SKM-1 (cell line): Measurements from ENCODE around the gene VCL.
"Not testable (repeated sequence)": the region's sequence is repeated elsewhere in the genome, so short reads cannot be mapped to it uniquely, and the experiment has no call there.

ENCODE experiments used
- DNase-seq: peaks from one replicate; lab custom pipeline; 2025; ENCODE audit not compliant: unreplicated experiment; lab: John Stamatoyannopoulos, UW

VCL gene

DNA sequence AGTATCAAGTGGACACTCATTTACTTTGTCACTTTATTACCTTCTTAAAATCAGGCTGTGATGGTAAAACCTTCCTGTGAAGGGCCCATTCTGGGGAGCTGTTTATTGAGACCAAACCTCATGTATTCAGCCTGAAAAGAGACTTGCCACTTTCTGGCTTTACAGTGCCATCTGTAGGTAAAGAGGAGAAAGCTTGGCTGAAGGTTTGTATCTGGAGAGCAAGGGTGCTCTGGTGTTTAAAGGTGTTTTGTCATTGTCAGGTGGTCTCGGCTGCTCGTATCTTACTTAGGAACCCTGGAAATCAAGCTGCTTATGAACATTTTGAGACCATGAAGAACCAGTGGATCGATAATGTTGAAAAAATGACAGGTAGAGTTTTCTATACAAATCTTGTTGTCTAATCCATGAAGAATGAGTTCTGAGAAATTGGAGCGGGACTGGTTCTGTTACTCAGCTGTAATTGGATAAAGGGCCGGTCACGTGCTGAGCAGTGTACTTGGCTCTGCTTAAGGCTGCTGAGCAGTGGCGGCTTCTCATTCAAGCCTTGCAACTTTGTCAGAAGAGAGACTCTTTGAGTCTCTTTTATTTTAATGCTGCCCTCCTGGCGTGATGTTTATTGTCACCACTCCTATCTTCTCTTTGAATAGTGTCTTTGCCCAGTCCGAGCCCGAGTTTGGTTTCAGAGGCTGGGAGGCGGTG lies 105.8 kb downstream of the VCL start:
- DNase-seq, result no peak

DNA sequence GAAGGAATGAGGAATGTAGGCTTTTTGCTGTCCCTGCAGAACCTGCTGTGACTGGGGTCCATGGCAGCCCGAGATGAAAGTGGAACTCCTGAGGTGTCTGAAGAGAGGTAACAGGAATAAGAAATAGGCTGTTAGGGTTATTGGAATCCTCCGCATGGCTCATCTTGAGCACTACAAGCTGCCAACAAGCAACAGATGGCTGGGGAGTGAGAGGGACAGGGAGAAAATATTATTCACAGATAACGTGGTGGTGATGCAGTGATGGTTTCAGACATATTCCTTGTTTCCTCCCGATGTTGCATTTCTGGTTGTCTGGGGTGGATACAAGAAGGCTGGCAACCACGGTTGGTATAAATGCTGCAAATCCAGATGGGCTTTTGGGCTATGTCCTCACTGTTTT lies 106.6 kb downstream of the VCL start:
- no peak for DNase-seq

DNA sequence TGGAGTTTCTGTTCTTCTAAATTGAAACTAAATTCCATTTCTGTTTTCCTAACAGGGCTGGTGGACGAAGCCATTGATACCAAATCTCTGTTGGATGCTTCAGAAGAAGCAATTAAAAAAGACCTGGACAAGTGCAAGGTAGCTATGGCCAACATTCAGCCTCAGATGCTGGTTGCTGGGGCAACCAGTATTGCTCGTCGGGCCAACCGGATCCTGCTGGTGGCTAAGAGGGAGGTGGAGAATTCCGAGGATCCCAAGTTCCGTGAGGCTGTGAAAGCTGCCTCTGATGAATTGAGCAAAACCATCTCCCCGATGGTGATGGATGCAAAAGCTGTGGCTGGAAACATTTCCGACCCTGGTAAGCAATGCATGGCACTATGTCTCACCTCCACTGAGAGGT lies 107.1 kb downstream of the VCL start:
- DNase-seq, result no peak

DNA sequence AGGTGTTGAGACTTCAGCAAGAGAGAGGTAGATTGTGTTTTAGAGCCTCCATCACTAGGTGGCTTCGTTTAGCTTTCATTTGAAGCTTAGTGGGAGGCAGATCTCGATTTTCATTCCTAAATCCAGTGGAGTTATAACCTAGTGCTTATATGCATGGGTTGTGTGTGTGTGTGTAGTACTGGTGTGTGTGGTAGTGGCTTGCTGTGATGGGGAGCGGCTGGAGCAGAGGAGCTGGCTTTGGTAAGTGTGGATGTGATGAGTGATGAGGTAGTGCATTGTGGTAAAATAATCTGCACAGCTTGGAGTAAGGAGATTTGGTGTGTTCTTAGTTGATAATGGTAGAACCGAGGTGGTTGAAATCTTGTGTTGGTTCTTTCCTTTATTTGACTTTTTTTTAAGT lies 109.5 kb downstream of the VCL start:
- DNase-seq, result no peak

DNA sequence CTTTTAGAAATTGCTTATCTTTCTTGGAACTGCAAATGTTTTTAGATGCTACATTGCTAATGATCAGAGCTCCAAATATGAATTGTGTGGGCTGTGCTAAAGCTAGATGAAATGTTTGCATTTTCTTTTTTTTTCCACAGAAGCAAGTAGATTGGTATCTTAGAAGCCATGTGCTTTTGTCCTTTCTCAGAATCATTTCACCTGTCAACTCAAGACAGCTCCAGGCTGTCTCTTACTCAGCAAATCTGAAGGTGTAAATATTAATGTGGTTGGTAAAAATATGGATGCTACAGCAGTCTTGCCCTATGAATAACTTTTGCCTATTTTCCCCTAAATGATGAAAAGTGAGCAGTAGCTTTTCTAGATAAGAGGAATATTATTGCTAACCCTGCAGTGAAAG lies 111.5 kb downstream of the VCL start:
- DNase-seq, result no peak

DNA sequence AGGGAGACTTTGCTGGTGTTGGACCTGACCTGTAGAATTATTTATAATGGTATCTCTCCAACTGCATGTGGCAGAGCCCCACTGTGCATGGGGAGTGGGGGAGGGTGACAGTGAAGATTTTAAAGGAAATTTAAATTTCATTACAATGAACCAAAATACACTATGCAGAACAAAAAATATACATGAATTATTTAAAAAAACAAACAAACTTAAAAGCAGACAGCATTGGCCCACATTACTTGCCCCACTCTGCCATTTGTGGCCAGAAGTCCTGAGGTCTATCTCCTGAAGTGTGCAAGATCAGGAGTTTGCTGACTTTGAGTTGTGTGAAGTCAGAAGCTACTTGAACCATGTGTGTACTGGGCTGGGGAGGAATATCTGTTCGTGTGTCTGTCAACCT lies 112.2 kb downstream of the VCL start:
- DNase-seq, result no peak

DNA sequence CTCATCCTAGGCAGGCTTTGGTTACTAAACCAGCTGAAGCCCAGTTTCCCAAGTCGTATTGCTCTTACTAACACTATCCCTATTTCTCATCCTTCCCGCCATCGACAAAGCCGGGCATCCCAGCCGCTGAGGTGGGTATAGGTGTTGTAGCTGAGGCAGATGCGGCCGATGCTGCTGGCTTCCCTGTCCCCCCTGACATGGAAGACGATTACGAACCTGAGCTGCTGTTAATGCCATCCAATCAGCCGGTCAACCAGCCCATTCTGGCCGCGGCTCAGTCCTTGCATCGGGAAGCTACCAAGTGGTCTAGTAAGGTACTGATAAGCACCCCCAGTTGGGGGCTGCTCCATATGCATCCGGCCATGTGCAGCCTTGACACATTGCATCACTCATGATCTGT lies 113.9 kb downstream of the VCL start:
- no peak for DNase-seq

DNA sequence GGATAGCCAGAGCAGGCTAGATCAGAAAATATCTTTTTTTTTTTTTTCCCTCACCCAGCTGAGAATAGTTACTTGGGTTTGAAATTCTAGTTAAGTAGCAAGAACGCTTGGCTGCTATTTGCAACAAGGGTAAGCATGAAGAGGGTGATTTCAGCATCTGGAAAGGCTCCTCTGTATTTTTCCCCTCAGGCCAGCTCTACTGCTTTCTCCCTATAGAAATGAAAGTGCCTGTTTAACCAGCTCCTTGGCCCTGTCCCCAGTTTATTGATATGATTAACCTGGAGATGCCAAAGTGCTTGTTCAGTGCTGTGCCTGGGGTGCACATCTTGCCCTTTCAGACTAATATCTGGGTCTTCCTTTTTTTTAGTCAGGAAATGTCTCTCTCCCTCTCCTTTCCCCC lies 115.6 kb downstream of the VCL start:
- no peak for DNase-seq

DNA sequence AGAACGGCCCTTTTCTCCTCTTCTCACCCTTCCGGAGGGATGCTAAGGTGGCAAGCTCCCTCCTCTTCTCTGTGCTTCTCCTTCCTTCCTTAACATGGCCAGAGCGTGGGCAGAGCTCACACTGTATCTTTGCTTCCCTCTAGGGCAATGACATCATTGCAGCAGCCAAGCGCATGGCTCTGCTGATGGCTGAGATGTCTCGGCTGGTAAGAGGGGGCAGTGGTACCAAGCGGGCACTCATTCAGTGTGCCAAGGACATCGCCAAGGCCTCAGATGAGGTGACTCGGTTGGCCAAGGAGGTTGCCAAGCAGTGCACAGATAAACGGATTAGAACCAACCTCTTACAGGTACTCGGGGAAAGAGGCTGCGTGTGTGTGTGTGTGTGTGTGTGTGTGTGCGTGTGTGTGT lies 116.1 kb downstream of the VCL start:
- no peak for DNase-seq

DNA sequence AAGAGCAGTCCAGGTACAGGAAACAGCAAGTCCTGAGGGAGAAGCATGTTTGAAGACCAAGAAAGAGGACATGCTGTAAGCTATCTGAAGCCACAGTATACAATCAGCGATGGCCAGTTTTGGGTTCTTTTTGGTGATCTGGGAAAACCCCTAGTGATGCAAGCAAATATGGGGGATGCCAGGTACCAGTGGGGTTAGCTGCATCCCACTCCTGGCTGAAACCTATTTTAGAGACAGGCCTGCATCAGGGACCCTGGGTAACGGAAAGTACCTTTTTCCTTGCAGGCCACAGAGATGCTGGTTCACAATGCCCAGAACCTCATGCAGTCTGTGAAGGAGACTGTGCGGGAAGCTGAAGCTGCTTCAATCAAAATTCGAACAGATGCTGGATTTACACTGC lies 119.8 kb downstream of the VCL start:
- no peak for DNase-seq

DNA sequence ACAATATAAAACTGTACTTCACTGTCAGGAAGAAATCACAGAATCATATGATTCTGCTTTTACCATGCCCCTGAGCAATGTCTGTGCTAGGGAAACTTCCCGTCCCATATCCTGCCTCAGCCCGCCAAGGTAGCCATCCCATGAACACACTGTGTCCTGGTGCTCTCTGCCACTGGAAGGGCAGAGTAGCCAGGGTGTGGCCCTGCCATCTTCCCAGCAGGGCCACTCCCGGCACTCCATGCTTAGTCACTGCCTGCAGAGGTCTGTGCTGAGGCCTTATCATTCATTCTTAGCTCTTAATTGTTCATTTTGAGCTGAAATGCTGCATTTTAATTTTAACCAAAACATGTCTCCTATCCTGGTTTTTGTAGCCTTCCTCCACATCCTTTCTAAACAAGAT lies 120.9 kb downstream of the VCL start:
- DNase-seq, result no peak

DNA sequence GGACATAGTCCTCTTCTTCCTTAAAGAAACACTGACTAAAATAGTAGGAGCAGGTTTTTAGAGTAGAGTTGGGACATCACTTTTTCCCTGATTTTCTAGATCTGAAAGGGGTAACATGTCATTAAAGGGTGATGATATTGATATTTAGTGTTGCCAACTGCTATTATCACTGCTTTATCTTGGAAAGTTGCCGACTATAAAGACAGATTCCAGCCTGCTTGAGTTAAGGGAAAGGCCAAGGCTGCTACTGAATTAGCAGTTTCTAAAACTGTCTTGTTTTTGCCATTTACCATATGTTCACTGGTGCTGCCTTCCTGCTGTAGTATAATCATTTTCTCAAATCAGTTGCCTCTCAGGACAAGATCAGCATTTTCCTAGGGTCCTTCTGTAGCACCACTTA lies 123.0 kb downstream of the VCL start:
- no peak for DNase-seq

DNA sequence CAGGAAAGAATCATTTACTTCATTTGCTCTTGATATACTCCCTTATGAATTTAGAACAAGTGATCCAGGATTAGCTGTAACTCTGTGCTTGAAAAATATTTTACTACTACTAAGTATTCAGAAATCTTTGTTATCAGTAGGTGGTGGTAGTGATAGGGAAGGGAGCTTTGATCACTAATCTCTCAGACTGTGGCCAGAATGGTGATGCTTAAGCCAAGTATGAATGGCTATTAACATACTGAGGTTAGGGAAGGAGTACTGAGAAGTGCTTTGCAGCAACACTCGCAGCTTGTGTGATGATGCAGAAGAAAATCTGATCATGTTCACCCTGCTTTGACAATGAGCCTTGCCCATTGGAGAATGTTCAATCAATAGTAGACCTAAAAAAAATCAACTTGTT lies 123.5 kb downstream of the VCL start:
- DNase-seq, result no peak

DNA sequence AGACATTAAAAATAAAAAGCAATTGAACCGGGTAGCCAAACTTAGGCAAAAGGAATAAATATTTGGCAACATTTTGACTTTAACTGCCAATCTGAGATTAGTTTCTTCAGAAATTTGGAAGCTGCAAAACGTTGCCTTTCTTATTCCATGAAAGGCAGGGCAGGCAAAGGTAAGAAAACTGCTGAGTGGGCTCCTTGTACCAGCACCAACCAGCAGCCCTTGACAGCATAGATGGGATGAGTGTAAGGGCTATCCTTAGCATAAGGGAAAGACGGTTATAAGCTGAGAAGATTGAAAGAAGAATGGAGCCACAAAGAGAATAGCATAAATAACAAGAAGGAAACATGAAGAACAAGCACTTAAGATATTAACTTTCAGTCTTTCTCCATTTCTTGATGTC lies 124.1 kb downstream of the VCL start:
- DNase-seq, result no peak

DNA sequence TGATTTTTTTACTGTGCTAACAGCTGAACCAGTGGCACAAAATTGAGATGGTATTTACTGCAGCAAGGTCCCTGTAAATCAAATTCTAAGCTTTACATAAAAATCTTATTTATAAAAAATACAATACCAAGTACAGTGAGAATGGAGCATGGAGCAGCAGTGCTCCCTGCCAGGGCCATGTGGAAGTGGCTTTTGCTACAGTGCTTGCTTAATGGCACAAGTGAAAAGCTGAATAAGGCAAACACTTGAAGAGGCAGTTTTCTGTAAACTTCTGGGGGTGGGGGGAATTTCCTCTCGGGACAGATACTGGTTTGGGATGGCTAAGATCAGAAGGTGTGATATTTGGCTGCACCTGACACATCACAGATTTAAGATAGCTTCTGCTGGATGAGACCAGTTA lies 125.2 kb downstream of the VCL start:
- no peak for DNase-seq

DNA sequence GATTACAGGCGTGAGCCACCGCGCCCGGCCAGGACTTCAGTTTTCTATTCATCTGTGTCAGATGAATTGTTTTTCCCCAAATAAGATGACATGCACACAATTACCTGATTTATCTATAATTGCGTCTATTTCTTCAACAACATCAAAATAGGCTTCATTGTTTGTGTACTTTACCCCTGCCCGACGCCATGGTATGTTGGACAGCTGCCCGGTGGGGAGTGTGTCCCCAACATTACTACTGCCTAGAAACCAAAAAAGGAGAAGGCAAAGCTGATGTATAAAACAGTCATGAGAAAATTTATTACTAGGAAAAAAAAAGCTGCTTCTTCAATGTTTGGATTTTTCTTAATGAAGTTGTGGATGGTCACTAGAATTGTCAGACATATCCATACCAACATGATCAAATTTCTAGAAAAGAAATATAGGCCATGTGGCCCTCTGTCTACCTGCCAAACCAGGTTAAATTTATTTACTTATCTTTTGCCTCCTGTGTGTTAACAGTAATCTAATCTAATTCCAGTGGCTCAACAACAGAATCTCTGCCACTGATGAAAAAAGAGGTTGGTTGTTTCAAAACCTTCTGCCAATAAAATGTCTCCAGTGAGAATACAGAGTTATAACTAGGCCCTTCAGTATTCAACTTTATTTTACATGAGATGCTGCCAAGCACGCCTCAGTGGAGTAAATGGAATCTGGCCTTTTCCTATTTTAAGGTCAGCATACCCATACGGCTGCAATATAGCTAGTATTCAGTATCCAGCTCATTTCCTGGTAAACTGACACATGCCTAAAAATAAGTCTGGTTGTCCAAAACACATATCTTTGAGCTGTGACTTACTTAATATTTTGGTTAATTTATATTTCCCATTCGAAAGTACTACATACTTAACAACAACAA lies 136.3 kb downstream of the VCL start:
- no peak for DNase-seq

DNA sequence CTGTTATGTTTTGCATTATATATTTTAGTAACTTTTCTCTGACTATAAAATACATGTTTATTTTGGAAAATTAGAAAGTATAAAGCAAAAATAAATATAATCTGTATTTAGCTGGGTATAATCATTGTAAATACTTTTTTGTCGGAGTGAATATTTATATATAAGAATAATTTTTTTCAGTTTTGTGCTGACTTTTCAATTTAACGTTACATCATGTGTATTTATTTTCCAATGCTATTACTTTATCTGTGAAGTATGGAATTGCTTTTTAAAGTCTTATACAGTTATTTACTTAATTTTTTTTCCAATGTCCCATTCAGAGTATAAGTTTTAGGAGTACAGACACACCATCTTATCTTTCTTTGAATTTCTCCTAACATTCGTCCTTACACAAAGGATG lies 137.5 kb downstream of the VCL start:
- DNase-seq, result no peak

DNA sequence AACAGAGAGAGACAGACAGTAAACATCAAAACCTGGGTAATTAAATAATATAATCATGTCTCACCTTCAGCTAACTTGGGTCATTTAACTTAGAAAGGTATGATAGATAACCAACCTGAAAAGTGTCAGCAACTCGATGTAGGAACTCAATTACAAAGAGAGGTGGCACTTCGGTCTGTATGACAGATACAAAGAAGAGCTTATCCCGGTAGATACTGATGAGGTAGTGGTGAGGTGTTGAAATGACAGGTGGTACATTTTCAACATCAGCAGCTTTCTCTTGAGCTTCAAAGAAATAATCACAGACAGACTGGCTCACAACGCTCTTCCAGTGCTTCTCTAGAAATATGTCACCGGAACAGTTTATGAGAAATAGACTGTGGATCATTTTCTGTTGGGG lies 140.1 kb downstream of the VCL start:
- no peak for DNase-seq

DNA sequence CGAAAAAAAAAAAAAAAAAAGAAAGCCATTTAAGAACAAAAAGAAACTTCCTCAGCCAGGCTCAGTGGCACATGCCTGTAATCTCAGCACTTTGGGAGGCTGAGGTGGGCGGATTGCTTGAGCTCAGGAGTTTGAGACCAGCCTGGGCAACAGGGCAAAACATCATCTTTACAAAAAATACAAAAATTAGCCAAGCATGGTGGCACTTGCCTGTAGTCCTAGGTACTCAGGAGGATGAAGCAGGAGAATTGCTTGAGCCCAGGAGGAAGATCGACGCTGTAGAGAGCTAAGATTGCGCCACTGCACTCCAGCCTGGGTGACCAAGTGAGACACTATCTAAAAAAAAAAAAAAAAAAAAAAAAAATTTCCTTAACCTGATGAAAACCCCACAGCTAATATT lies 140.7 kb downstream of the VCL start:
- not testable (repeated sequence) for DNase-seq

DNA sequence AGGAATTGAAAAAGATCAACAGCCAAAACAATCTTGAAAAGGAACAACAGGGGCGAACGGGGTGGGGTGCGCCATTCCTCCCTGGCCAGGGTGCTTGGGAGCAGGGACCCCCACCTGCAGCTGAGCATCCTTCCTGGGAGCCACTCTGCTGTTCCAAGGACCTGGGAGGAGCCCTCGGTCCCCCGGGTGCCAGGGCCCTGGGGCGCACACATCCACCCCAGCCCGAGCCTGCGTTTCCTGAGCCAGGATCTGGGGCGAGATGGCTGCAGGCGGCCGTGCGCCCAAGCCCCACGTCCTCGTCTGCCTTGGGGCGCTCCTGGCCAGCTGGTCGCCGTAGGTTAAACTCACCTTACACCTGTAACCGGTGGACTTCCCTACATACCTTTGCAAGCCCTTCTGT lies 142.1 kb downstream of the VCL start:
- DNase-seq, result no peak

DNA sequence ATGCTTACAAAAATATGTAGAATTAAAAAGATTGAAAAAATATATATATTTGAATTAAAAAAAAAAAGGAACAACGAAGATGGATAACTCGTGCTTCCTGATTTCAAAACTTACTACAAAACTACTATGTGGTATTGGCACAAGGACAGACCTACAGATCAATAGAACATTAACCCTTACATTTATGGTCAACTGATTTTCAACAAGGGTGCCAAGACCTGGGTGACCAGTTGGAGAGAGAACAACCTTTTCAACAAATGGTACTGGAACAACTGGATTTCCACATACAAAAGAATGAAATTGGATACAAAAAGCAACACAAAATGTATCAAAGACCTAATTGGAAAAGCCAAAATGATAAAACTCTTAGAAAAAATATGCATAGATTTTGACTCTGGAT lies 142.6 kb downstream of the VCL start:
- no peak for DNase-seq

DNA sequence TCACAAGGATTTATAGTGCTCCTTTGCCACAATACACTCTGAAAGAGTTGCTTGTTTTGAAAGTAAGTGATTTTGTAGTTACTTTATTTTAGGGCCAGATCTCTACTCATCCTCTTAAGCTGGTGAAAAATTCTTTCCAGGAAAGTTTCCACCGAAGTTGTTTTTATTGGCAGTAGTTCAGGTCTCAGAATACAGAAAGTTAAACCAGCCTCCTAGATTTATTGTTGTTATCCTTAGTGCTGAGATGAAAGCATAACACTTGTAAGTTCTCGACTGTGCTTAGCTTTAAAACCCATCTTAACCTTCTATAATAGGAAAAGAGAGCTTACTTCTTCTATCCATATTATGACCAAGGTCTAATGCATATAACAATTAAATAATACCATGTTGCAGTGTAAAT lies 147.2 kb downstream of the VCL start:
- no peak for DNase-seq

DNA sequence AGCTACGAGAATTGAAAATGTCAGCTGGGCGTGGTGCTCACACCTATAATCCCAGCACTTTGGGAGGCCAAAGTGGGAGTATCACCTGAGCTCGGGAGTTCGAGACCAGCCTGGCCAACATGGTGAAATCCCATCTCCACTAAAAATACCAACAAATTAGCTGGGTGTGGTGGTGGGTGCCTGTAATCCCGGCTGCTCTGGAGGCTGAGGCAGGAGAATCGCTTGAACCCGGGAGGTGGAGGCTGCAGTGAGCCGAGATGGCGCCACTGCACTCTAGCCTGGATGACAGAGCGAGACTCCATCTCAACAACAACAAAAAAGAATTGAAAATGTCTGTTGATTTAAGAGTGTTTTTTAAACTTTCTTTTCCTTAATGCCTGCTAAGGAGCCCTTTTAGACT lies 149.1 kb downstream of the VCL start:
- not testable (repeated sequence) for DNase-seq
